Subcutaneous adipose tissue (tissue), 4 donors: ENCODE measurements around the gene FYN. TPM values are rescaled to one million over a fixed set of nuclear protein-coding genes. Genes with fewer than 3 reads are reported as not detected.

Experiments
- total RNA-seq, 4 donors: library from RNA; depleted of rRNA; stranded (reverse); fragments of >200 nt; gene quantifications; one replicate each; pipeline ENCODE4 v1.1.0, GENCODE V29; 2016
- TF ChIP-seq, protein P1 (sequence below): fragments of 450-650 bp; IDR thresholded peaks from one replicate; pipeline ENCODE4 v1.5.1; 2016; ENCODE audit warnings: low read depth, mild to moderate bottlenecking, control low read depth, antibody characterized with exemption, moderate library complexity

FYN gene
- total RNA-seq, 4 donors from 2014 or later, result 185 to 279 (median 252) TPM

DNA sequence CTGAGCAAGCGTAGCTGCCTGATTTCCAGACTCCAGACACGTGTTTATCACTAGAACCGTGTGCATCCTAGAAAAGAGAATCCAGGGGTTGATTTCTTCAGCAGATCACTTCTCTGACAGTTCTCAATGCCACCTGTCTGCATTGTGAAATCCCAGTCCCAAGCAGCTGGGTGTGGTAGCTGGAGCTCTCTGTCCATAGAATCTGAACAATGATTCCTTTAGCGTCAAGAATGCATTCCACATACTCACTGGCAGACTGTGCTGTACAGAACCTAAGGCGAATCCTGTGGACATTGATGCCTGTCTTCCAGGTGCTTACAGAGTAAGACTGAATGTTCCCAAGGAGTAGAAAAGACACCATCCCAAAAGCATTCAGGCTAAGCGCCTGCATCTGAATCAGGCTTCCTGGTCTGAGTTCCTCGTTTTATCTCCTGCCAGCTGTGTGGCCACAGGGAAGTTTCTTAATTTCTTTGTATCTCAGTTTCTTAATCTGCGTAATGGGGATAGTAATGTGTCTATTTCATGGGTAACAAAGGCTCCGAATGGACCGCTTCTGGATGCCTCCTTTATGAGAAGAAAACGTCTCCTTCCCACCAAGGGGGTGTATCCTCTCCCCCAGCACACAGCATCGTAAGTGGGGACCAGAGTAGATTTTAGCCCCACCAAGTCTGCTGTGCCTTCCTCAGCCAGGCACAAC, 257.2 kb downstream of the FYN start:
- TF ChIP-seq, protein P1, sequence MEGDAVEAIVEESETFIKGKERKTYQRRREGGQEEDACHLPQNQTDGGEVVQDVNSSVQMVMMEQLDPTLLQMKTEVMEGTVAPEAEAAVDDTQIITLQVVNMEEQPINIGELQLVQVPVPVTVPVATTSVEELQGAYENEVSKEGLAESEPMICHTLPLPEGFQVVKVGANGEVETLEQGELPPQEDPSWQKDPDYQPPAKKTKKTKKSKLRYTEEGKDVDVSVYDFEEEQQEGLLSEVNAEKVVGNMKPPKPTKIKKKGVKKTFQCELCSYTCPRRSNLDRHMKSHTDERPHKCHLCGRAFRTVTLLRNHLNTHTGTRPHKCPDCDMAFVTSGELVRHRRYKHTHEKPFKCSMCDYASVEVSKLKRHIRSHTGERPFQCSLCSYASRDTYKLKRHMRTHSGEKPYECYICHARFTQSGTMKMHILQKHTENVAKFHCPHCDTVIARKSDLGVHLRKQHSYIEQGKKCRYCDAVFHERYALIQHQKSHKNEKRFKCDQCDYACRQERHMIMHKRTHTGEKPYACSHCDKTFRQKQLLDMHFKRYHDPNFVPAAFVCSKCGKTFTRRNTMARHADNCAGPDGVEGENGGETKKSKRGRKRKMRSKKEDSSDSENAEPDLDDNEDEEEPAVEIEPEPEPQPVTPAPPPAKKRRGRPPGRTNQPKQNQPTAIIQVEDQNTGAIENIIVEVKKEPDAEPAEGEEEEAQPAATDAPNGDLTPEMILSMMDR, result no peak

DNA sequence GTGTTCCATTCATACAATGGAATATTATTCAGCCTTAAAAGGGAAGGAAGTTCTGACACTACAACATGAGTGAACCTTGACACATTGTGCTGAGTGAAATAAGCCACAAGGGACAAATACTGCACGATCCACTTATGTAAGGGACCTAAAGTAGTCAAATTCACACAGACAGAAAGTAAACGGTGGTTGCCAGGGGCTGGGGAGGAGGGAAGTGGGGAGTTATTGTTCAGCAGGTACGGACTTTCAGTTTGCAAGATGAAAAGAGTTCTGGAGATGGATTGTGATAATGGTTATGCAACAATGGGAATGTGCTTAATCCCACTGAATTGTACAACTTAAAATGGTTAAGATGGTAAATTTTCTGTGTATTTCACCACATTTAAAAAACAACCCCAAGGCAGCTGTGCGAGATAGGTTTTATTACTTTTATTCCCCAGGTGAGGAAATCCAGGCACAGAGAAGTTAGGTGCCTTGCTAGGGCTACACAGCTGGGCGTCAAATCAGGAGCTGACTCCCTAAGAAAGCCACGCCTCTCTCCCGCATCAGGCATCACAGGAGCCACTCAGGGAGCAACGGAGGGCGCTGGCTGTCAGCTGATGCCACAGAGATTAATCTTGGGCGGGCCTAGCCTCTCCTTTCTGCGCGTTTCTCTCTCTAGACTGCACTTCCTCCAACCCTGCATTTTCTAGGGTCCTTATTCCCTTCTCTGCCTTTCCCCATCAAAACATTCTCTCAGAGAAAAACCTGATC, 258.2 kb downstream of the FYN start:
- TF ChIP-seq, protein P1, result no peak

DNA sequence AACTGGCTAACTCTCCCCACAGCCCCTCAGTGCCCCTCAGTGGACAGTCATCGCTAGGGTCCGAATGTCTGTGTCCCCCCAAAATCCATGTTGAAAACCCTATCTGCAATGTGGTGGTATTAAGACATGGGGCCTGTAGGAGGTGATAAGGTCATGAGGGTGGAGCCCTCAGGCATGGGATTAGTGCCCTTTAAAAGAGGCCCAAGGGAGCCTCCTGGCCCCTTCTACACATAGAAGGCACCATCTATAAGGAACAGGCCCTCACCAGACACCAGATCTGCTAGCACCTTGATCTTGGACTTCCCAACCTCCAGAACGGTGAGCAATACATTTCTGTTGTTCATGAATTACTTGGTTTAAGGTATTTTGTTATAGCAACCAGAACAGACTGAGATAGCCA, 260.9 kb downstream of the FYN start:
- TF ChIP-seq, protein P1, result no peak

DNA sequence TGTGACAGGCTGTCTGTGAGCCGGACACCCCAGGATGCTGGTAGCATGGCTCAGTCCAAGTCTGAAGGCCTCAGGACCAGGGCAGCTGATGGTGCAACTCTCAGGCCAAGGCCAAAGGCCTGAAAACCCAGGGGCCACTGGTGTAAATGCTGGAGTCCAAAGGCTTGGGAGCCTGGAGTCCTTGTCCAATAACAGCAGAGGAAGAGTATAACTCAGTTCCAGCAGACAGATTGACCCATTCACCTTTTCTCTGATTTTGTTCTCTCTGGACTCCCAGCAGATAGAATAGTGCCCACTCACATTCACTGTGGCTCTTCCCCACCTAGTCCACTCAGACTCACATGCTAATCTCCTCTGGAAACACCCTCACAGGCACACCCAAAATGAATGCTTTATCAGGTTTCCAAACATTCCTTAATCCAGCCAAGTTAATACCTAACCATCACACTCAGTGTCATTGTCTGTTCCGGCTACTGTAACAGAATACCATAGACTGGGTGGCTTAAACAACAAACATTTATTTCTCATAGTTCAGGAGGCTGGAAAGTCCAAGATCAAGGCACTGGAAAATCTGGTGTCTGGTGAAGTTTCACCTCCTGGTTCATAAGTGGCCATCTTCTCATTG, 262.6 kb downstream of the FYN start:
- TF ChIP-seq, protein P1, result no peak

Other genes starting within 250 kb of the FYN start
- gene CCN6, start 180.7 kb upstream of the FYN start, total RNA-seq, result not detected
- 10 to 100 TPM; 27.2 to 57.6 (median 34.7) TPM for gene TUBE1, start 214.0 kb upstream of the FYN start, total RNA-seq
- gene FAM229B, start 214.1 kb upstream of the FYN start, total RNA-seq, result 10 to 100 TPM in 1 of 4 donors, 1 to 10 TPM in 3; 7.0 to 14.9 (median 9.1) TPM